AG09309 (cell line): Measurements from ENCODE around the gene TMEM184A.
A peak's percentile ranks its signal among the peaks of the same experiment; 100 is the strongest.

Source experiments
- DNase-seq: peaks from one replicate; pipeline ENCODE4 v3.0.0-alpha.2; 2010; ENCODE audit warnings: low read depth
- H3K4me3 ChIP-seq: 2 replicates; pipeline ENCODE4 v1.5.1; 2011; ENCODE audit warnings: mild to moderate bottlenecking, low read depth, low read length, moderate library complexity; ENCODE audit not compliant: control insufficient read depth
- CTCF ChIP-seq: IDR thresholded peaks from 2 replicates; pipeline ENCODE4 v1.5.1; 2011; ENCODE audit warnings: mild to moderate bottlenecking, low read depth, low read length, inconsistent platforms; ENCODE audit not compliant: insufficient read depth, control insufficient read depth; ENCODE audit errors: missing control alignments

TMEM184A gene

DNA sequence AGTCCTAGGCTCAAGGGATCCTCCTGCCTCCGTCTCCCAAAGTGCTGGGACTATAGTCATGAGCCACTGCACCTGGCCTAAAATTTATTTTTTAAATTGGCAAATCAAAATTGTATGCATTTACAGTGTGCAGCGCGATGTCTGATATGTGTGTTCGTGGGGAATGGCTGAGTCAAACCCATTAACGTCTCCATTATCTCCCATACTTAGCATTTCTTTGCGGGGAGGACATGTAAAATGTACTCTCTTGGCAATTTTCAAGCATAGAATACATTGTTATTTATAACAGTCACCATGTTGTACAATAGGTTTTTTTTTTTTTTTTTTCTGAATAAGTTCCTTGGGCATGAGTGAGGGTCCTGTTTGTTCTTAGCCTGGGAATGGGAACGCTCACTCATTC is 3.8 kb downstream of the TMEM184A start:
- DNase-seq = no peak
- H3K4me3 ChIP-seq = no peak overlapping the region
- TF ChIP-seq CTCF = no peak

GRCh38 chr7:1550846-1551155 is 5.2 kb downstream of the TMEM184A start:
- TF ChIP-seq CTCF = no peak

DNA sequence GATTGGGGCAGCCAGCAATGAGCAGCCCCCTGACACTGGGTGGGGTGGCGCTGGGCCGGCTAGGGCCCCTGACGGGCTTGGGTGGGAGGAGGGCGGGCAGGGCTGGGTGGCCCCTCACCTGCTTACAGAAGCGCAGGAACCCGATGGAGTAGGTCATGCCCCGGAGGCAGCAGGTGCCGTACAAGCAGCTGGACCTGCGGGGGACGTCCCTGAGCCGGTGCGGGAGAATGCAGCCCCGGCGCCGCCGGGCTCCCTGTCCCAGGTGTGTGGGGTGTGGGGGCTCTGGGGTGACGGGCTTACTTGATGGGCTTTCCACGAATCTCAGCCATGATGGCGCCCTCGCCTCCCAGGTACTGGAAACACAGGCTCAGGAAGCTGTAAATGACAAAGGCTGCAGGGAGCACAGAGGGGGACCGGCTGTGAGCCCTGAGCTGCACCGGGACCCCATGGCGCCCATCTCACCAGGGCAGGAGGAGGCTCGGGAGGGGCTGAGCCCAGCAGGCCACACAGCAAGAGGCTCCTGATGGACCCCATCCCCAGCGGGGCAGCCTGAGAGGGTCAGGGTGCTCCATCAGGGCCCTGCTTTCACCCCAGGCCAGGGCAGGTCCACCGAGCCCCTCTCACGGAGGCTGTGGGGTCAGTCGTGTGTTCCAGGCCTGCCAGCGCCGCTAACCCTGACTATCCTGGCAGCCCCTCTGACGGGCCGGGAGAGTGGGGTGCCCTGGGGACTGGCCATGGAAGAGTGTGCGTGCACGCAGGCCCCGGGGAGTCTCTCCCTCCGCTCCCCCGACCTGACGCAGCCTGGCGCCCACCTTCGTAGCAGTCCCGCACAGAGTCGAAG is 5.8 kb downstream of the TMEM184A start:
- H3K4me3 ChIP-seq = no peak overlapping the region
- DNase-seq = no peak
- TF ChIP-seq CTCF = no peak

More at GRCh38 chr7:1550846-1551155, 5.2 kb downstream of the TMEM184A start:
- DNase-seq = no peak
- H3K4me3 ChIP-seq = no peak overlapping the region

GRCh38 chr7:1549357-1550004 is 6.5 kb downstream of the TMEM184A start:
- no peak for DNase-seq
- TF ChIP-seq CTCF = no peak
- H3K4me3 ChIP-seq = no peak overlapping the region

DNA sequence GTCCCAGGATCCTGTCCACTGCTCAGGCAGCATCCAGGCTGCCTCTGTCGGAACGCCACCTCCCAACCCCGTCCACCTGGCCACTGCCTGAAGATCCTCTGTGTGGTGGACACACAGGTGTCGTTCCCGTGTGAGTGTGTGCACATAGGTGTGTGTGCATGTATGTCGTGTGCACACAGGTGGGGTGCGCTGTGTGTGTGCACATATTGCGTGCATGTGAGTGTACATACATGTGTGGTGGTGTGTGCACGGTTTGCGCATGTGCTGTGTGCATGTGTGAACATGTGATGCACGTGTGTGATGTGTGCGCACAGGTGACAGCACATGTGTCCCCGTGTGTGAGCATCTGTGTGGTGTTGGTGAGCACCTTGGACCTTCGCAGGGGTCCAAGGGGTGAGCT is 7.1 kb downstream of the TMEM184A start:
- no peak for DNase-seq
- TF ChIP-seq CTCF = no peak
- H3K4me3 ChIP-seq = no peak overlapping the region

- no peak for DNase-seq
- peak; percentile 7 for TF ChIP-seq CTCF
- no peak overlapping the region for H3K4me3 ChIP-seq
These were observed 7.6 kb downstream of the TMEM184A start for GRCh38 chr7:1548438-1548831.
